Suppressor macrophage treated with lipopolysaccharide for 1 hour (primary cell): Measurements from ENCODE around the gene CDC42EP4.
"Not testable (repeated sequence)": the region's sequence is repeated elsewhere in the genome, so short reads cannot be mapped to it uniquely, and the experiment has no call there.

ENCODE experiments used
- DNase-seq, 3 donors: peaks; one replicate each; pipeline ENCODE4 v3.0.0-alpha.2; 2020 to 2022

Gene CDC42EP4

DNA sequence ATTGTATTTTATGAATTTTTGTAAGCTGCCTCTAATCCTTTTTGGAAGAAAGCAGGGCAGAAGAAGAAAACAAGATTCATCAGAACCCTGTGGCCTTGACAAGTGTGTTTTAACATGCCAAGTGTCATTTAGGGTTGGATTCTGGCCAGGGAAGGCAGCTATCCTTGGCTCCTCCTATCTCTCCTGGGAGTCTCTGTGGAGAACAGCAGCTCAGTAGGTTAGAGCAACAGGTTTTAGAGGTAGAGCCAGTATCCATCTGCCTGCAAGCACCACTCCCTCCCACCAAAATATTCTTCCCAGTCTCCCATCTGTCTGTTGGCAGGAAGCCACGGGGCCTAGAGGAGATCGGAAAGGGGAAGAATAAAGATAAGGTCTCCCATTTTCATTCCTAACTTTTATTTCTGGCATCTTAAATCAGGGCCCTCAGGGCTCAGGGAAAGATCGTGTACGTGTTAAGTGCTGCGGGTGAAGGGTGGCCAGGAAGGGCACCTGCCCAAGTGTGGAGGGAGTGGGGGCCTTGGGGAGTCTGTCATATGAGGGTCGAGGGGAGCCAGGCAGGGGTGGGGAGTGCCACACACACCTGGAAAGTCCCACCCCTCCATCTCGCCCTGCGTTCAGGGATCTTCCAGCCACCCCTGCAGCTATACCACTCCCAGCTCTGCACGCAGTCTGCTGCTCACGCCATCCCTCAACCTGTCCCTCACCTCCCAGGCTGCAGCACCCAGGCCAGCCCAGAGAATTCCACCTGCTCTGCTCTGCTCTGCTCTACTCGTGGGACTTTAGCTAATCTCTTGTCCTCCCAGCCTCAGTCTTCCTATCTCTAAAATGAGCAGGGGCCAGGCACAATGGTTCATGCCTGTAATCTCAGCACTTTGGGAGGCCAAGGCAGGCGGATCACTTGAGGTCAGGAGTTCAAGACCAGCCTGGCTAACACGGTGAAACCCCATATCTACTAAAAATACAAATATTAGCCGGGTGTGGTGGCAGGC lies 33.0 kb downstream of the CDC42EP4 start:
- DNase-seq = no peak

DNA sequence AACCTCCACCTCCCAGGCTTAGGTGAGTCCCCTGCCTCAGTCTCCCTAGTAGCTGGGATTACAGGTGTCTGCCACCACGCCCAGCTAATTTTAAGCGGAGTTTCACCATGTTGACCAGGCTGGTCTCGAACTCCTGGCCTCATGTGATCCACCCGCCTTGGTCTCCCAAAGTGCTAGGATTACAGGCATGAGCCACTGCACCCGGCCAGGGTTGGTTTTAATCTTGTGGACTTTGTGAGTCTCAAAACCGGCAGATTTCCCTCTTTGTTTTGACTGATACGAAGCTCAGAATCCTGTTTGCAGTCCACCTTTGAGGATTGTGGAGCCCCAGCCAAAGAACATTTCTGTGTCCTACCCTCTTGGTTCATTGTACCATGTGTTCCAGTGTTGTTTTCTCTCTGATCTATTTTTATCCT lies 33.7 kb downstream of the CDC42EP4 start:
- no peak for DNase-seq

DNA sequence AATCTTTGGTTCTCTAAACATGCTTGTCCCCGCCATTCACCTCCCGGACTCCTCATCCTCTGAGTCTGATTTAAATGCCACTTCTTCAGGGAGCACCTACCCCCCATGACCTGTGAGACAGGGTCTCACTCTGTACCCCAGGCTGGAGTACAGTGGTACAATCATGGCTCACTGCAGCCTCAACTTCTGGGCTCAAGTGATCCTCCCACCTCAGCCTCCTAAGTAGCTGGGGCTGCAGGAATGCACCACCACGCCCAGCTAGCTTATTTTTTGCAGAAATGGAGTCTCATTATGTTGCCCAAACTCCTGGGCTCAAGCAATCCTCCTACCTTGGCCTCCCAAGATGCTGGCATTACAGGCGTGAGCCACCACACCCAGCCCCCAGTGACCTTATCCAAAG lies 37.3 kb downstream of the CDC42EP4 start:
- DNase-seq = no peak

DNA sequence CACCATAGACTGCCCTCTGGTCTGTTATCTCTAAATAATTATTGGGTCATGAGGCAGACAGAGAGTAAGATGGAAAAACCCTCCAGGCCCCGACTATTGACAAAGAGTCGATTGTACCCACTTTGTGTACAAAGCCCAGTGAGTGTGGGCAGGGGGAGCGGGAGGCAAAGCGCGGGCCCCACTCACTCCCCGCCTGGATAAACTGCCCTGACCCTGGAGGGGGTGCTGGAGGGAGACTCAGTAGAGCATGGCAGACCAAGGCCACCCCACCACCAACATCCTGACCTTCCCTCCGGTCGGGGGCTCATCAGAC lies 38.9 kb downstream of the CDC42EP4 start:
- no peak for DNase-seq

DNA sequence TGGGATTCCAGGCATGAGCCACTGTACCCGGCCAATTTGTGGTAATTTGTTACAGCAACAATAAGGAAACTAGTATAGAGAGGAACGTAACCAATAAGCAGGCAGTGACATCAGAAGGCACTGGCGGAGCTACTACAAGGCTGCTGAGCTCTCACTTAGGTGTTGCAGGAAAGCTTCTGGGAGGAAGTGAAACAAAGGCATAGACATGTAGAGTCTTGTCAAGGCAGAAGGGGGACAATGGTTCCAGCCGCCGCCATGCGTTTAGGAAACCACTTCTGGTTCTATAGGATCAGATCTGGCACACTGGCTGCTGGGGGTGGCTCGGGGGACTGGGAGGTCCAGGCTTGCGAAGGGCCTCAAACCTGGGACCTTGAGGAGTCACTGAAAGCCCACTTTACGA lies 40.7 kb downstream of the CDC42EP4 start:
- peak; percentile 19 to 44 (median 21) for DNase-seq

DNA sequence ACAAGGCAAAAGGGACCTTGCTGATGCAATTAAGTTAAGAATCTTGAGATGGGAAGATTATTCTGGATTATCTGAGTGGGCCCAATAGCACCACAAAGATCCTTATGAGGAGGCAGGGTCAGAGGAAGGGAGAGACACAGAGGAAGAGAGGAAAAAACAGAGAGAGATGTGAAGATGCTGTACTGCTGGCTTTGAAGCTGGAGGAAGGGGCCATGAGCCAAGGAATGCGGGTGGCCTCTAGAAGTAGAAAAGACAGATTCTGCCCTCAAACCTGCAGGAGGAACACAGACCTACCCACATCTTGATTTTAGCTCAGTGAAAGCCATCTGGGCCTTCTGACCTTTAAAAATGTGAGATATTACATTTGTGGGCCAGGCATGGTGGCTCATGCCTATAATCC lies 42.0 kb downstream of the CDC42EP4 start:
- DNase-seq = no peak

DNA sequence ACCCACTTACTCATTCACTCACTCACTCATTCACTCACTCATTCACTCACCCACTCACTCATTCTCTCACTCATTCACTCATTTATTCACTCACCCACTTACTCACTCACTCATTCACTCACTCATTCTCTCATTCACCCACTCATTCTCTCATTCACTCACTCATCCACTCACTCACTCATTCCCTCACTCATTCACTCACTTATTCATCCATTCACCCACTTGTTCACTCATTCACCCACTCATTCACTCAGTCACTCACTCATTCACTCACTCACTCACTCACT lies 42.5 kb downstream of the CDC42EP4 start:
- no peak for DNase-seq

DNA sequence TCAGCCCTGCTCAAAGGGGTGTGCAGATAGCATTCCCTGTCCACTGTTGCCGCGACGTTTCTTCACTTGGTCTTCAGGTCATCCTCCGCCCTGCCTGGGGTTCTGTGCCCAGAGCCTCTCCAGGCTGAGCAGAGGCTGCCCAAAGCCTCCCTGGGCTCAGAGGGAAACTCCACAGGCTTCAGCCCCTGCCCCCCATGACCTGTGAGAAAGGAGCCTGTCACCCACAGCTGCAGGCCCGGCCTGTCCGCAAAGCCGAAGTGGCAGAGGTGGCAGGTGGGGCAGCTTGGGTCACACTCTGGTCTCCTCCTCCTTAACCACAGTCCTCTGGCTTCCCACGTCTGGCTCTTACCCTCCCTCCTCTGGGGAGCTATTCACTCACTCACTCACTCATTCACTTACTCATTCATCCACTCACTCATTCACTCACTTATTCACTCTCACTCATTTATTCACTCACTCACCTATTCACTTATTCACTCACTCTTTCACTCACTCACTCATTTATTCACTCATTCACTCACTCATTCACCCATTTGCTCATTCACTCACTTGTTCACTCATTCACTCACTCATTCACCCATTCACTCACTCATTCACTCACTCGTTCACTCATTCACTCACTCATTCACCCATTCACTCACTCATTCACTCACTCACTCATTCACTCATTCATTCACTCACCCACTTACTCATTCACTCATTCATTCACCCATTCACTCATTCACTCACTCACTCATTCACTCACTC lies 43.0 kb downstream of the CDC42EP4 start:
- DNase-seq = no peak

DNA sequence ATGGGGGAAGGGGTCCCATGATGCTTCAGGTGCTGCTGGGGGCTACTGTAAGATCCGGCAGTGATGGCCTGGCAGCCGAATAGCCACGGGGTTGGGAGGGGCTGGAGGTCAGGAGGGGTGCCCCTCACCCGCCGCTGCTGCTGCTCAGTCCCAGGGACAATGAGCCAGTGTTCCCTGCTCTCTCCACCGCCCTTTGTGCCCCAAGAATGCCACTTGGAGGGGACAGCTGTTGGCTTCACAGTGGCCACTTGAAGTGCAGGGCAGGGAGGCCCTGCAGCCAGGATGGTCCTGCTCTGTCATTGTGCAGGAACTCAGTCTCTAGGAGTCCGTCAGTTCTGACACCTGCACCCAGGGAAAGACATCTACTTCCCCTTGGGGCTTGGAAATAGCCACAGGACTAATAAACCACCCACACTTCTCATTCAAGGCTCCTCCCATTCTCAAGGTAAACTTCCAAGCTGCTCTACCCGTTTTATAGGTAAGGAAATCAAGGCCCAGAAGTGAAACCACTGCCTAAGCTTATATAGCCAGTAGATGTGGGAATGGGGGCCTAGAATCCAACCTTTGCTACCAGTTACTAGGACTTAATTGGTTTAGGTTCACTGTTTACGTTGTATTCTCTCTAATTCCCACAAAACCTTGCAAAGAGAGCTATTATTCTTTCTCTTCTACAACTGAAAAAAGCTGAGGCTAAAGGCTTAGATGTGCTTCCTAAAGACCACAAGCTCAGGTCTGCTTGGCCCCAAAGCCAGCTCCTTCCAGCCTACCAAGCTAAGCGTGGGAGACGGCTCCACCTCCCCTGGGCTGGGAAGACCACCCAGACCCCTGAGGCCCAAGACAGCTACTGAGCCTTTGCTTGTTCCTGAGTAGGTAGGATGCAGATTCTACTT lies 43.9 kb downstream of the CDC42EP4 start:
- no peak for DNase-seq

DNA sequence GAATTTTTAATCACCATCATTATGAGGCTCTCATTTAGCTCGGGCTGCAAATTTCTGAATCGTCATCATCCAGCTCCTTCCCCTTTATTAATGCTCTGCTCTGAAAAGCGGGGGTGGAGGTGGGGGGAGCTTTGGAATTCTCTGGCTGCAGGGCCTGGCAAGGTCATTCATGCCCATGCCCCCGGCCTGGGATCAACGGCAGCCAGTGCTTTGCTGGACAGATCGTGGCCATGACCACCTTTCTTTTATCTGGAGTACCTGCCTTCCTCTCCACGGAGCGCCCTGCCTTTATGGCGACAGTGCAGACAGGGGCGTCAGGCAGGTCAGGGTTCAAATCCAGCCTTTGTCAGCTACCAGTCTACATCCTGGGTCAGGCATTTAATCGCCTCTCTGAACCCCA lies 45.0 kb downstream of the CDC42EP4 start:
- DNase-seq = no peak

DNA sequence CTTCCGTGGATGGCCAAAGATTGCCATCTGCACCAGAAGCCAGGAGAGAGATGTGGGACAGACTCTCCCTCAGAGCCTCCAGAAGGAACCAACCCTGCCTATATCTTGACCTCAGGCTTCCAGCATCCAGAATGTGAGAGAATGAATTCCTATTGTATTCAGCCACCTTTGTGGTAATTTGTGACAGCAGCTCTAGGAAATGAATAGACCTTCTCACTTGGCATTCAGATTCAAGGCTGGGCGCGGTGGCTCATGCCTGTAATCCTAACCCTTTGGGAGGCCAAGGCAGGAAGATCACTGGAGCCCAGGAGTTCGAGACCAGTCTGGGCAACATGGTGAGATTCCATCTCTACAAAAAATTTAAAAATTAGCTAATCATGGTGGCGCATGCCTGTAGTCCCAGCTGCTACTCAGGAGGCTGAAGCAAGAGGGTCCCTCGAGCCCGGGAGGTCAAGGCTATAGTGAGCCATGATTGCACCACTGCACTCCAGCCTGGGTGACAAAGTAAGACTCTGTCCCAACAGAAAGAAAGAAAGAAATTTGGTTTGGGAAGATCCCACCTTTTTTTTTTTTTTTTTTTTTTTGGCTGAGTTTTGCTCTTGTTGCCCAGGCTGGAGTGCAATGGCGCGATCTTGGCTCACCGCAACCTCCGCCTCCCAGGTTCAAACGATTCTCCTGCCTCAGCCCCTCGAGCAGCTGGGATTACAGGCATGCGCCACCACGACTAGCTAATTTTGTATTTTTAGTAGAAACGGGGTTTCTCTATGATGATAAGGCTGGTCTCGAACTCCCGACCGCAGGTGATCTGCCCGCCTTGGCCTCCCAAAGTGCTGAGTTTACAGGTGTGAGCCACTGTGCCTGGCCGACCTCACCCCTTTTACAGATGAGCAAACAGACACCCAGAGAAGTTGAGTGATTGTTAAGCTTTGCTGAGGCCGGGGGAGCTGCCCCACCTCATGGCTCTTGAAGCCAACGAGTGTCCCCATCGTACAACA lies 45.9 kb downstream of the CDC42EP4 start:
- no peak for DNase-seq

DNA sequence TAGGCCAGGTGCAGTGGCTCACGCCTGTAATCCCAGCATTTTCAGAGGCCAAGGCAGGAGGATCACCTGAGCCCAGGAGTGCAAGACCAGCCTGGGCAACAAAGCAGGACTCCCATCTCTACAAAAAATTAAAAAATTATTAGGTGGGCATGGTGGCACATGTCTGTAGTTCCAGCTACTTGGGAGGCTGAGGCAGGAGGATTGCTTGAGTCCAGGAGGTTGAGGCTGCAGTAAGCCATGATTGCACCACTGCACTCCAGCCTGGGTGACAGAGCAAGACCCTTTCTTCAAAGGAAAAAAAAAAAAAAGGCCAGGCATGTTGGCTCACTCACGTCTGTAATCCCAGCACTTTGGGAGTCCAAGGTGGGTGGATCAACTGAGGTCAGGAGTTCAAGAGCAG lies 47.4 kb downstream of the CDC42EP4 start:
- not testable (repeated sequence) for DNase-seq

DNA sequence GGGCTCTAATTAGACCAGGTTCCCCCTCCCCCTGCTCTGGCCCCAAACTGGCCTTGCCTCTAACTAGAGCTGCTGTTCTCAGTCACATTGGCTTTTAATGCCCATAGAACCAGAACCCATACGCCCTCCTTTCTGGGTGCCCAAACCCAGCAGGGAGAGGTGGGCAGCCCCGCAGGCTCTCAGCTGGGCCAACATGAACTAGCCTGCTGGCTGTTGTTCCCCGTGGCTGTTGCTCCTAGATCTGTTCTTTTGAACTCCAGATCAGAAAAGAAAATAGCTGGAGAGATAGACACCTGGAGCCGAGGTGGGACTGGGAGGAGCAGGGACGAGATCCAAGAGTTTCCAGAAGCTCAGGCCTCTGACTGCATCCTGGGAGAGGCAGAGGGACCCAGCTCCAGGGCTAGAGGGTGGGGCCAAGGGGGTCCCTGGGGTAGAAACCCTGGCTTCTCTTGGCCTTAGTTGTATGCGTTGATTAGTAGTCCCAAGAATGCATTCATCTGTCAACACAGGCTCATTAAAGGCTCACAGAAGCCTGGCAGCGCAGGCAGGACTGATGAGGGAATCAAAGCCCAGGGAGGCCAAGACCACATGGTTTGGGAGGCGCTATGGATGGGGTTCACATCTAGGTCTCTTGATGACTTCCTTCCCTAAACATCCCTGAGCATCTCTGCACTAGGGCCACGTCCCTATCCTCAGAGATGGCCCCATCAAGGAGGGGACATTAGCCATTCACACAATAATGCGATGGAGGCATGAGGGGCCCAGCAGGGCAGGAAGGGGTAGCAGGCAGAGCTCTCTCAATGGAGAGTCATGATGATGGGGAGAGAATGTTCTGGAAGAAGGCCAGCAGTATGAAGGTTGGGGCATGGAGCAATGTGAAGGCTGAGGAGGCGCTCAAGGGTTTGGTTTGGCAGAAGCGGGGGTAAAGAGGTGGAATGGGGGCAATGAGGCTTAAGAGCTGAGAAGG lies 48.8 kb downstream of the CDC42EP4 start:
- DNase-seq = no peak

DNA sequence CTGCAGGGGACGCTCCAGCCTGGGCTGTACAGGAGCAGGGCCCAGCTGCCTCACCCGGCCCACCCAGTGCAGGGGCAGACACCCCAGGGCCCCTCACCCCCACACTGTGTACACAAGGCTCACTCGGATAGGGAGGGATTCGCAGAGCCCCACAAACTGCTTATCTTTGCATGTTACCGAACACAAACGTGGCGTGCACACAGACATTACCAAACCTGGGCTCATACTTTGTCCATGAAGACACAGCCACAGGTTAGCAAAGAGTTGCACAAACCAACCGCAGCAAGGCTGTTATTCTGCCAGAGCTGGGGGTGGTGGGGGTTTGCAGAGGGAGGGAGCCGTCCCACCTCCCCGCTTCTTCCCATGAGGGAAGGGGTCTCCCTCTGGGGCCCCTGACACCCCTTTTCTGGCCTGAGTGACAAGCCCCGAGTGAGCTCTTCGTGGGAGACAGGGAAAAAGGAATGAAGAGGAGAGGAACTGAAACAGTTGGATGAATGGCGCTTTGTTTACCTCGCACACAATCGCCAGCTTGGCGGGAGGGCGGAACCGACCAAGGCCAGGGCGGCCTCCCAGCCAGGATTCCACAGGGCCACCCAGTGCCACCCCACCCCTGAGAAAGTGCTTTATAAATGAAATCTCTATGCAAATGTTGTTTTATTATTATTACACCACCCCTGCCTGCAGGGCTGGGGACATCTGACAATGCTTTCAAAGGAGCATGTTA lies 49.7 kb downstream of the CDC42EP4 start:
- DNase-seq = no peak

DNA sequence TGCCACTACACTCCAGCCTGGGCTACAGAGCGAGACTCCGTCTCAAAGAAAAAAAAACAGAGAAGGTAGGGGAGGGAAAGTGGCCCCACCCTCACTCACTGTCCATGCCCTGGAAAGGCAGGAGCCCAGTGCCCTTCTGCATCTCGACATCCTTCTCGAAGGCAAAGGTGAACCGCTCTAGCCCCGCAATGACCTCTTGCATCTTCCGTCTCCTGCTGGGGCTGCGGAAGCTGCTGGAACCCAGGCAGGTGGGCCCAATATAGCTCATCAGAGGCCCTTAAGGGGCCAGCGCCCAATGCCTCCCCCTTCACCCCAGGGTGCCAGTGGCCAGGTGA lies 50.2 kb downstream of the CDC42EP4 start, which contains the start of gene CPSF4L:
CPSF4L (minus strand) TSS at position 264 of the 335 bp plus-strand sequence; CDS start at position 202, 62 bp downstream.
- DNase-seq = no peak

DNA sequence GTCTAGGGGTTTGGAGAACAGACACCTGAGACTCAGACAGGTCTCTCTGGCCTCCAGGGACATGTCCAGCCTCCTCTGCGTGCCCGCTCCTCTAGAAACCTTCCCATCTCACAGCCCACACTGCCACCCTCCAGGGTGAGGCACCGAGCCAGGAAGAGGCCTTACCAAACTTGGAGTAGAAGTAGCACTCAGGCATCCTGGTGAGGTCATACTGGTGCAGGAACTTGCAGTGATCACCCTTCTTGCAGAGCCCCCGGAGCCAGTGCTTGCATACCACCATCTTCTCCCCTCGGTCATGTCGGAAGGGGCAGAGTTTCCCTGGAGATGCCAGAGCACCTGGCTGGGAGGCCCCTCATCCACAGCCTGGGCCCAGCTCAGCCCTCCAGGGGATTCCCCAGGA lies 54.3 kb downstream of the CDC42EP4 start:
- DNase-seq = no peak

DNA sequence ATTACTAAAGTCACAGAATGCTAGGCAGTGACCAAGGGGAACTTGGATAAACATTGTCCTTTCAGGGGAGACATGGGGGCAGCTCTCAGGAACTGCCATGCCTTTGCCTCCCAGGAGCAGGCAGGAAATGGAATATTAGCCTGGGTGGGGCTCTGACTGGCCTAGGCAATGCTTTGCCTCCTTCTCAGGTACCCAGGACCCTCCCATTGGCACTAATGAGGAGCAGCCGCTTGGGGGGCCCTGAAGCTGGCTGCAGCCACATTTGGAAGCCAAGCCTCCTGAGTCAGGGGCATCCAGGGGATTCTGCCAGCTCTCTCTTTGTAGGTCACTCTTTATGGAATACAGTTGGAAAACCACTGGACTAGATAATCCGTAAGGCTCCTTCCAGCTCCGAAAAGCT lies 55.6 kb downstream of the CDC42EP4 start:
- DNase-seq = no peak

DNA sequence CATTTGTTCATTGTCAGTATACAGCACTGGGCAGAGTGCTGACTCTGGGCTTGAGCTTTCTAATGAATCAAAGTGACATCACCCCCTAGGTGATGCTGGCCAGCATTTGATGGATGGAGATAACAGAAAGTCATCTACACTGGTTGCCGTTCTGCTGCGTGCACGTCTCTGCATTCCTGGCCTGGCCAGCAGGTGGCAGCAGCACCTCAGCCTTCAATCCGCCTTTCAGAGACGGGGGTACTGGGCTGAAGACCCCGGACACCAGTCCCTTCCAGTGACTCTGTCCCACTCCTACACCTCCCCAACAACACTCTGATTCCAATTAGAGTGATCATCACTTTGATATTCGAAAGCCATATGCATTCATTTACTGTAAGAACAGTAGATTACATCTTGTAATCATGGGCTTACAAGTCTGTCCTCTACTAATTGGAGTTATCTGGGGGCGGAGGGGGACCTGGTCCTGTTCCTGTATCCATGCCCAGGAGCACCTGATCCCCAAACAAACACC lies 56.1 kb downstream of the CDC42EP4 start:
- peak; percentile 46 to 73 (median 58) for DNase-seq

DNA sequence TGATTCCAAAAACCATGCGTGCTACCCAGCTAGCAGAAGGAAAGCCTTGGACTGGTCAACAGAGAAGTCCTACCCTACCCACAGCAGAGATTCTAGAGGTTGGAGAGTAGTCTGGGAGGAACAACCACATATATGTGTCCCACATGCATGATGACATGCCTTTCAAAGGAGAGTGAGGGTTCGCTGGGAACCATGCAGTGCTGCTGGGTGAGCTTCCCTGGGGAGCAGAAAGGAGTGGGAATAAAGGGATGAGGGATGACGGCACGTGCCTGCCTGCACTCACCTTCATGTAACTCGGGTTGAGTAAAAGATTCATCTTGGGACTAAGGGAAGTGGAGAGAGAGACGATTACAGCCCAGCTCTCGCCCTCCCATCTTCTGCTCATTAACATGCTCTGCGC lies 59.9 kb downstream of the CDC42EP4 start:
- no peak for DNase-seq
